Measurements from ENCODE around the gene CBFA2T3.

The CBFA2T3 gene

GRCh38 chr16:88857728-88858339 lies 119.2 kb downstream of the CBFA2T3 start:
- peaks cover 26% of the 10 kb centered on the region for H3K4me1 Mint-ChIP-seq
- H3K9me3 Mint-ChIP-seq, result no peaks in the 10 kb centered on the region
- peak; percentile 75 for DNase-seq
- H3K36me3 Mint-ChIP-seq (ENCODE audit: low read depth), result no peaks in the 10 kb centered on the region
- TF ChIP-seq CTCF (IDR thresholded peaks at IDR 0.05), result peak; percentile 60
- H3K27me3 Mint-ChIP-seq (ENCODE audit: low read depth, poor library complexity), result no peaks in the 10 kb centered on the region
- H3K27ac Mint-ChIP-seq, result peak overlapping the region; percentile 97
- H3K4me3 Mint-ChIP-seq, result peak overlapping the region; percentile 100

GRCh38 chr16:88856828-88857727 lies 119.9 kb downstream of the CBFA2T3 start, which contains the start of the genes GALNS and TRAPPC2L:
TSS of gene GALNS (minus strand) at chr16:88856947. CDS start at chr16:88856877, 70 bp downstream.
TSS of gene TRAPPC2L (plus strand) at chr16:88857127. CDS start at chr16:88857151, 24 bp downstream.
- peak within 1 kb of the TSS; percentile 100 for H3K4me3 Mint-ChIP-seq
- no peak for TF ChIP-seq CTCF (IDR thresholded peaks at IDR 0.05)
- peak within 1 kb of the TSS; percentile 97 for H3K27ac Mint-ChIP-seq
- DNase-seq, result peak; percentile 100
- H3K9me3 Mint-ChIP-seq, result no peaks in the 10 kb centered on the region
- H3K4me1 Mint-ChIP-seq, result peaks cover 26% of the 10 kb centered on the region
- H3K36me3 Mint-ChIP-seq (ENCODE audit: low read depth), result peaks cover 5% of the 10 kb centered on the region
- H3K27me3 Mint-ChIP-seq (ENCODE audit: low read depth, poor library complexity), result no peaks in the 10 kb centered on the region

GRCh38 chr16:88856122-88856827 lies 120.7 kb downstream of the CBFA2T3 start:
- H3K36me3 Mint-ChIP-seq (ENCODE audit: low read depth), result peaks cover 14% of the 10 kb centered on the region
- no peaks in the 10 kb centered on the region for H3K27me3 Mint-ChIP-seq (ENCODE audit: low read depth, poor library complexity)
- peaks cover 26% of the 10 kb centered on the region for H3K4me1 Mint-ChIP-seq
- DNase-seq, result peak; percentile 44
- TF ChIP-seq CTCF (IDR thresholded peaks at IDR 0.05), result no peak
- H3K27ac Mint-ChIP-seq, result no peak overlapping the region
- peak overlapping the region; percentile 79 for H3K4me3 Mint-ChIP-seq
- H3K9me3 Mint-ChIP-seq, result no peaks in the 10 kb centered on the region

GRCh38 chr16:88855736-88856121 lies 121.3 kb downstream of the CBFA2T3 start:
- peaks cover 26% of the 10 kb centered on the region for H3K4me1 Mint-ChIP-seq
- no peak overlapping the region for H3K27ac Mint-ChIP-seq
- H3K4me3 Mint-ChIP-seq, result peak overlapping the region; percentile 79
- TF ChIP-seq CTCF (IDR thresholded peaks at IDR 0.05), result no peak
- H3K9me3 Mint-ChIP-seq, result no peaks in the 10 kb centered on the region
- DNase-seq, result no peak
- H3K27me3 Mint-ChIP-seq (ENCODE audit: low read depth, poor library complexity), result no peaks in the 10 kb centered on the region
- peaks cover 18% of the 10 kb centered on the region for H3K36me3 Mint-ChIP-seq (ENCODE audit: low read depth)

- H3K4me3 Mint-ChIP-seq, result peak overlapping the region; percentile 79
- TF ChIP-seq CTCF (IDR thresholded peaks at IDR 0.05), result no peak
- peaks cover 26% of the 10 kb centered on the region for H3K4me1 Mint-ChIP-seq
- no peaks in the 10 kb centered on the region for H3K27me3 Mint-ChIP-seq (ENCODE audit: low read depth, poor library complexity)
- H3K27ac Mint-ChIP-seq, result no peak overlapping the region
- no peaks in the 10 kb centered on the region for H3K9me3 Mint-ChIP-seq
- peaks cover 18% of the 10 kb centered on the region for H3K36me3 Mint-ChIP-seq (ENCODE audit: low read depth)
- DNase-seq, result no peak
Observed at GRCh38 chr16:88855176-88855575, 121.8 kb downstream of the CBFA2T3 start.

Data from nephron progenitor cell (in vitro differentiated cells).